CD14-positive monocyte (primary cell): ENCODE results near the gene NXPH1. TPM values are rescaled to one million over a fixed set of nuclear protein-coding genes. Genes with fewer than 3 reads are reported as not detected.

Experiments used
- DNase-seq, 3 donors: peaks; one replicate each; pipeline ENCODE4 v3.0.0-alpha.2; 2011 to 2022
- H2AFZ ChIP-seq: 2 replicates; pipeline ENCODE4 v1.6.0; 2012; ENCODE audit warnings: mild to moderate bottlenecking, low read depth, low read length, inconsistent platforms; ENCODE audit not compliant: insufficient read depth, poor library complexity, severe bottlenecking
- H3K27ac ChIP-seq, 2 donors: 1 replicate in 1 of 2; 2 replicates in 1 of 2; pipeline ENCODE4 v1.5.1; 2012 to 2013; ENCODE audit warnings: low read length in 2 of 2, control low read depth in 1 of 2, inconsistent platforms in 1 of 2, low read depth in 1 of 2, mild to moderate bottlenecking in 1 of 2
- H3K27me3 ChIP-seq, 2 donors: one replicate each; pipeline versions ENCODE4 v1.6.0 to v1.6.1; 2011 to 2013; ENCODE audit warnings: low read length in 2 of 2; ENCODE audit not compliant: control insufficient read depth in 2 of 2, insufficient read depth in 2 of 2
- H3K36me3 ChIP-seq, 2 donors: replicated peaks in 1 of 2; 1 replicate in 1 of 2; 2 replicates in 1 of 2; pipeline versions ENCODE4 v1.5.1 to v1.6.1; 2012 to 2013; ENCODE audit warnings: low read length in 2 of 2, control low read depth in 1 of 2, inconsistent platforms in 1 of 2, mild to moderate bottlenecking in 1 of 2; ENCODE audit not compliant: insufficient read depth in 2 of 2, control insufficient read depth in 1 of 2
- H3K4me1 ChIP-seq, 2 donors: 1 replicate in 1 of 2; 2 replicates in 1 of 2; pipeline versions ENCODE4 v1.5.1 to v1.6.1; 2012 to 2013; ENCODE audit warnings: low read length in 2 of 2, control low read depth in 1 of 2, inconsistent platforms in 1 of 2, mild to moderate bottlenecking in 1 of 2, moderate library complexity in 1 of 2; ENCODE audit not compliant: insufficient read depth in 2 of 2, control insufficient read depth in 1 of 2
- H3K4me2 ChIP-seq: replicated peaks from 2 replicates; pipeline ENCODE3; 2012; ENCODE audit warnings: low read length, moderate library complexity, mild to moderate bottlenecking; ENCODE audit not compliant: poor library complexity, severe bottlenecking; ENCODE audit errors: extremely low read depth
- H3K4me3 ChIP-seq, 3 experiments: fragments of 200-600 bp in 1 of 3; sonication (generic) in 1 of 3; replicated peaks in 1 of 3; 1 replicate in 2 of 3; 2 replicates in 1 of 3; pipeline ENCODE4 v1.5.1; 2011 to 2013; ENCODE audit warnings: low read length in 3 of 3, mild to moderate bottlenecking in 3 of 3, control low read depth in 2 of 3, low read depth in 2 of 3, inconsistent platforms in 1 of 3, moderate library complexity in 1 of 3
- H3K79me2 ChIP-seq: 2 replicates; pipeline ENCODE4 v1.6.0; 2012; ENCODE audit warnings: mild to moderate bottlenecking, control low read depth, inconsistent platforms, low read length, moderate library complexity; ENCODE audit not compliant: insufficient read depth
- H3K9ac ChIP-seq: 2 replicates; pipeline ENCODE4 v1.6.0; 2017; ENCODE audit warnings: low read length, mild to moderate bottlenecking; ENCODE audit not compliant: insufficient read depth, poor library complexity, severe bottlenecking
- H3K9me3 ChIP-seq, 2 donors: replicated peaks in 1 of 2; 1 replicate in 1 of 2; 2 replicates in 1 of 2; pipeline versions ENCODE4 v1.5.1 to v1.6.1; 2012 to 2013; ENCODE audit warnings: low read length in 2 of 2, control low read depth in 1 of 2; ENCODE audit not compliant: control insufficient read depth in 1 of 2, insufficient read depth in 1 of 2
- H4K20me1 ChIP-seq: 2 replicates; pipeline ENCODE4 v1.6.0; 2012; ENCODE audit warnings: mild to moderate bottlenecking, low read length, control low read depth, moderate library complexity; ENCODE audit not compliant: insufficient read depth
- H3K27ac Mint-ChIP-seq, 7 donors: one replicate each; pipeline ENCODE4 v1.8.0; 2020; ENCODE audit warnings: mild to moderate bottlenecking in 7 of 7, mixed read lengths in 7 of 7, moderate library complexity in 6 of 7, inconsistent platforms in 2 of 7
- H3K27me3 Mint-ChIP-seq, 3 donors: one replicate each; pipeline ENCODE4 v1.8.0; 2021 to 2022; ENCODE audit warnings: low read depth in 3 of 3, mild to moderate bottlenecking in 3 of 3, mixed read lengths in 3 of 3, moderate library complexity in 3 of 3, inconsistent platforms in 1 of 3
- H3K36me3 Mint-ChIP-seq, 2 donors: one replicate each; pipeline ENCODE4 v1.8.0; 2020; ENCODE audit warnings: mixed read lengths in 2 of 2, inconsistent platforms in 1 of 2, mild to moderate bottlenecking in 1 of 2
- H3K4me1 Mint-ChIP-seq: one replicate; pipeline ENCODE4 v1.8.0; 2020; ENCODE audit warnings: mild to moderate bottlenecking, mixed read lengths
- H3K4me3 Mint-ChIP-seq, 2 donors: one replicate each; pipeline ENCODE4 v1.8.0; 2020; ENCODE audit warnings: mild to moderate bottlenecking in 2 of 2, mixed read lengths in 2 of 2, moderate library complexity in 1 of 2
- H3K9me3 Mint-ChIP-seq, 7 donors: one replicate each; pipeline ENCODE4 v1.8.0; 2020 to 2022; ENCODE audit warnings: mixed read lengths in 7 of 7, mild to moderate bottlenecking in 6 of 7, moderate library complexity in 6 of 7, inconsistent platforms in 2 of 7
- WGBS: methylation state at CpG from one replicate; pipeline ENCODE4 v1.1.5; 2013; ENCODE audit warnings: missing lambda C conversion rate; ENCODE audit not compliant: insufficient coverage; 5-methylcytosine and 5-hydroxymethylcytosine counted together
- intact Hi-C, 2 donors: fragments of 100-400 bp; cut with micrococcal nuclease; formaldehyde crosslinking; loops; one replicate each; pipeline versions ENCODE4 v1.15.0 to v1.15.1; 2023
- polyA plus RNA-seq, 3 donors: library from polyadenylated mRNA; depleted of rRNA in 1 of 3; unstranded in 2 of 3; stranded (reverse) in 1 of 3; fragments of 300-500 nt in 2 of 3; fragments of >200 nt in 1 of 3; fragmentation: Illumina TruSeq in 2 of 3; gene quantifications; 1 replicate in 2 of 3; 2 replicates in 1 of 3; pipeline ENCODE4 v1.2.3, GENCODE V29; 2012 to 2021
- TF ChIP-seq, protein P1 (sequence below): fragments of 200-600 bp; IDR thresholded peaks from one replicate; pipeline ENCODE4 v1.8.0; 2022; ENCODE audit warnings: antibody characterized with exemption, mild to moderate bottlenecking

NXPH1 gene
- polyA plus RNA-seq, 3 donors = not detected

DNA sequence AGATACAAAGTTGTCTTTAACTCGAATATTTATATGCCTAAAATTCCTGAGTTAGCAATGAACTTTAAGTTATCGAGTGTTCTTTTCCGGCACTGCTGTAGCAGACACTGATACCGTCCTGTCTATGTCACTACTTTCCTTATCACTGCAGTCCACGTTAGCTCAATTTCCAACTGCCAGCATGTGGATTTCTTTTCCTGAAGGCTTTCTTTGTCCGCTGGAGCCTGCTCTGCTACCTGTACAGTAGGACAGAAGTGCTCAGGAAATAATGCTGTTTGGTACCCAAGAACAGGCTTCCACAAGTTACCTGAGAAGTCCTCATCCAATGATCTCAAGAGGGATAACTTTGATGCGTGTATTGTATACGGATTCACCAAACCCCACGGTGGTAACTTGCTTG lies 329.4 kb downstream of the NXPH1 start:
- H3K9me3 Mint-ChIP-seq = peaks cover 0 to 2% (median 0%) of the 10 kb centered on the region in 7 donors
- DNase-seq = no peak
- Histone ChIP-seq H3K4me3 (no peak overlapping the region), H3K27ac (no peak overlapping the region), H3K36me3 (no peaks in the 10 kb centered on the region), H3K4me2 (no peak overlapping the region), H2AFZ (no peak overlapping the region), H4K20me1 (no peaks in the 10 kb centered on the region), H3K79me2 (no peaks in the 10 kb centered on the region), H3K4me1 (no peaks in the 10 kb centered on the region), H3K27me3 (no peaks in the 10 kb centered on the region), H3K9ac (no peak overlapping the region), H3K9me3 (peaks cover 0 to 3% of the 10 kb centered on the region in 2 donors)
- H3K4me3 Mint-ChIP-seq = no peak overlapping the region
- H3K27me3 Mint-ChIP-seq = no peaks in the 10 kb centered on the region
- 91% methylated on average over 5 of the region's 9 CpGs for WGBS
- H3K4me1 Mint-ChIP-seq = no peaks in the 10 kb centered on the region
- intact Hi-C loops = no loop called here
- H3K36me3 Mint-ChIP-seq = no peaks in the 10 kb centered on the region
- TF ChIP-seq, protein P1, sequence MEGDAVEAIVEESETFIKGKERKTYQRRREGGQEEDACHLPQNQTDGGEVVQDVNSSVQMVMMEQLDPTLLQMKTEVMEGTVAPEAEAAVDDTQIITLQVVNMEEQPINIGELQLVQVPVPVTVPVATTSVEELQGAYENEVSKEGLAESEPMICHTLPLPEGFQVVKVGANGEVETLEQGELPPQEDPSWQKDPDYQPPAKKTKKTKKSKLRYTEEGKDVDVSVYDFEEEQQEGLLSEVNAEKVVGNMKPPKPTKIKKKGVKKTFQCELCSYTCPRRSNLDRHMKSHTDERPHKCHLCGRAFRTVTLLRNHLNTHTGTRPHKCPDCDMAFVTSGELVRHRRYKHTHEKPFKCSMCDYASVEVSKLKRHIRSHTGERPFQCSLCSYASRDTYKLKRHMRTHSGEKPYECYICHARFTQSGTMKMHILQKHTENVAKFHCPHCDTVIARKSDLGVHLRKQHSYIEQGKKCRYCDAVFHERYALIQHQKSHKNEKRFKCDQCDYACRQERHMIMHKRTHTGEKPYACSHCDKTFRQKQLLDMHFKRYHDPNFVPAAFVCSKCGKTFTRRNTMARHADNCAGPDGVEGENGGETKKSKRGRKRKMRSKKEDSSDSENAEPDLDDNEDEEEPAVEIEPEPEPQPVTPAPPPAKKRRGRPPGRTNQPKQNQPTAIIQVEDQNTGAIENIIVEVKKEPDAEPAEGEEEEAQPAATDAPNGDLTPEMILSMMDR = no peak
- peak overlapping the region in 1 of 7 donors; percentile 63 for H3K27ac Mint-ChIP-seq

DNA sequence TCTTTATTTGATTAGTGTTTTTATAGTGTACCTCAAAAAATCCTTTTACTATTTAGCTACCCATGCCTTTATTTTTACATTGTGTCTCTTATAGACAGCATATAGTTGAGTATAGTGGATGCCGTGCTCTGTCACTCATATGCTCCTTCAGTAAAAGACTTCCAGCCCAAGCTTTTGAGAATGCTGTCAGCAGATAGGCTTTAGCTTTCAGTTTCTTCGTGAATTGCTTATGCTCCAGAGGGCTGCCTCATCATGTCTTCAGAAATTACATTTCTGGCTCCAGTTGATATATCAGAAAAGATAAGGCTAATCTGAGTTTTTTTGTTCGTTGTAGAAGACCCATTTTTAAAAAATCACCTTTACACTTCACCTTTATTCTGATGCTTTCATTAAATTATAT lies 332.0 kb downstream of the NXPH1 start:
- no peaks in the 10 kb centered on the region for H3K4me1 Mint-ChIP-seq
- no peak overlapping the region for H3K4me2 ChIP-seq
- H3K79me2 ChIP-seq = no peaks in the 10 kb centered on the region
- no peaks in the 10 kb centered on the region for H3K4me1 ChIP-seq
- no peak overlapping the region for H3K27ac Mint-ChIP-seq
- H3K4me3 Mint-ChIP-seq = no peak overlapping the region
- H3K36me3 Mint-ChIP-seq = no peaks in the 10 kb centered on the region
- H3K4me3 ChIP-seq = no peak overlapping the region
- H3K9ac ChIP-seq = no peak overlapping the region
- no peak overlapping the region for H2AFZ ChIP-seq
- 20% methylated on average over 1 of the region's 3 CpGs for WGBS
- H3K27ac ChIP-seq = no peak overlapping the region
- H3K36me3 ChIP-seq = no peaks in the 10 kb centered on the region
- H3K9me3 ChIP-seq = no peaks in the 10 kb centered on the region
- no peak for DNase-seq
- no peaks in the 10 kb centered on the region for H4K20me1 ChIP-seq
- no peaks in the 10 kb centered on the region for H3K27me3 Mint-ChIP-seq
- H3K9me3 Mint-ChIP-seq = peaks cover 0 to 4% (median 0%) of the 10 kb centered on the region in 7 donors
- TF ChIP-seq, protein P1 = no peak
- H3K27me3 ChIP-seq = no peaks in the 10 kb centered on the region
- intact Hi-C loops = no loop called here
